Fibroblast of lung (primary cell): ENCODE results near the gene PCDHA1. TPM values are rescaled to one million over a fixed set of nuclear protein-coding genes. Genes with fewer than 3 reads are reported as not detected.
"Not testable (repeated sequence)": the region's sequence is repeated elsewhere in the genome, so short reads cannot be mapped to it uniquely, and the experiment has no call there.

Source experiments
- DNase-seq, 2 donors: peaks; one replicate each; pipeline versions ENCODE4 v3.0.0 to v3.0.0-alpha.2; 2010; ENCODE audit warnings: low read depth in 2 of 2
- H2AFZ ChIP-seq: 2 replicates; pipeline ENCODE4 v1.5.1; 2012; ENCODE audit warnings: low read length, control low read depth, inconsistent platforms
- H3K27ac ChIP-seq: 2 replicates; pipeline ENCODE4 v1.5.1; 2011; ENCODE audit warnings: low read length, control low read depth; ENCODE audit not compliant: insufficient read depth
- H3K27me3 ChIP-seq: 2 replicates; pipeline ENCODE4 v1.5.1; 2011; ENCODE audit warnings: mild to moderate bottlenecking, low read length; ENCODE audit not compliant: control insufficient read depth, insufficient read depth
- H3K36me3 ChIP-seq: 2 replicates; pipeline ENCODE4 v1.5.1; 2011; ENCODE audit warnings: low read length; ENCODE audit not compliant: control insufficient read depth, insufficient read depth
- H3K4me1 ChIP-seq: 2 replicates; pipeline ENCODE4 v1.5.1; 2011; ENCODE audit warnings: low read length; ENCODE audit not compliant: control insufficient read depth, insufficient read depth; ENCODE audit errors: extremely low read depth
- H3K4me2 ChIP-seq: 2 replicates; pipeline ENCODE4 v1.5.1; 2011; ENCODE audit warnings: low read length, control low read depth; ENCODE audit not compliant: insufficient read depth; ENCODE audit errors: extremely low read depth
- H3K4me3 ChIP-seq, 4 experiments: fragments of 200-600 bp in 1 of 4; sonication (generic) in 1 of 4; replicated peaks in 1 of 4; 2 replicates each; pipeline ENCODE4 v1.5.1; 2011 to 2016; ENCODE audit warnings: low read length in 4 of 4, low read depth in 3 of 4, mild to moderate bottlenecking in 3 of 4, control low read depth in 2 of 4, inconsistent platforms in 1 of 4, mixed read lengths in 1 of 4; ENCODE audit not compliant: insufficient read depth in 1 of 4; ENCODE audit errors: control extremely low read depth in 1 of 4
- H3K79me2 ChIP-seq: 2 replicates; pipeline ENCODE4 v1.5.1; 2012; ENCODE audit warnings: mild to moderate bottlenecking, low read length, inconsistent platforms; ENCODE audit not compliant: control insufficient read depth, insufficient read depth
- H3K9ac ChIP-seq: 2 replicates; pipeline ENCODE4 v1.5.1; 2011; ENCODE audit warnings: mild to moderate bottlenecking, low read length, control low read depth; ENCODE audit not compliant: insufficient read depth
- H3K9me3 ChIP-seq: 2 replicates; pipeline ENCODE4 v1.5.1; 2012; ENCODE audit warnings: low read depth, low read length; ENCODE audit not compliant: control insufficient read depth, insufficient read depth
- H4K20me1 ChIP-seq: 2 replicates; pipeline ENCODE4 v1.5.1; 2011; ENCODE audit warnings: low read length; ENCODE audit not compliant: control insufficient read depth, insufficient read depth; ENCODE audit errors: extremely low read depth
- EZH2 ChIP-seq: IDR thresholded peaks from 2 replicates; pipeline ENCODE4 v1.5.1; 2012; ENCODE audit warnings: low read length, control low read depth, mild to moderate bottlenecking; ENCODE audit errors: missing control alignments
- polyA plus RNA-seq, 2 donors: library from polyadenylated mRNA; depleted of rRNA in 1 of 2; stranded (reverse) in 1 of 2; unstranded in 1 of 2; fragments of >200 nt; gene quantifications; 2 replicates each; pipeline ENCODE4 v1.2.1, GENCODE V29; 2011 to 2012; ENCODE audit warnings: missing spikeins in 1 of 2
- total RNA-seq: library from RNA; depleted of rRNA; stranded (reverse); fragments of >200 nt; gene quantifications from 2 replicates; pipeline ENCODE4 v1.2.1, GENCODE V29; 2014
- TF ChIP-seq, protein P1 (sequence below), 2 donors: IDR thresholded peaks in 1 of 2; conservative IDR thresholded peaks in 1 of 2; 1 replicate in 1 of 2; 2 replicates in 1 of 2; pipeline ENCODE4 v1.5.1; 2011 to 2012; ENCODE audit warnings: low read length in 2 of 2, control low read depth in 1 of 2, inconsistent platforms in 1 of 2, low read depth in 1 of 2, mild to moderate bottlenecking in 1 of 2

PCDHA1 gene
- total and polyA plus RNA-seq, 2 donors (not counting 1 experiment from before 2014, with no cell fraction given) = under 0.01 to 0.12 TPM

DNA sequence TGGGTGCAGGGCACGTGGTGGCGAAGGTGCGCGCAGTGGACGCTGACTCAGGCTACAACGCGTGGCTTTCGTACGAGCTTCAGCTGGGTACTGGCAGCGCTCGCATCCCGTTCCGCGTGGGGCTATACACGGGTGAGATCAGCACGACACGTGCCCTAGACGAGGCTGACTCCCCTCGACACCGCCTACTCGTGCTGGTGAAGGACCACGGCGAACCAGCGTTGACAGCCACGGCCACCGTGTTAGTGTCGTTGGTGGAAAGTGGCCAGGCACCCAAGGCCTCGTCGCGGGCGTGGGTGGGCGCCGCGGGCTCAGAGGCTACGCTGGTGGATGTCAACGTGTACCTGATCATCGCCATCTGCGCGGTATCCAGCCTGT, 10.8 kb downstream of the PCDHA1 start:
- no peak for DNase-seq
- H3K9me3 ChIP-seq = no peaks in the 10 kb centered on the region
- TF ChIP-seq, protein P1, sequence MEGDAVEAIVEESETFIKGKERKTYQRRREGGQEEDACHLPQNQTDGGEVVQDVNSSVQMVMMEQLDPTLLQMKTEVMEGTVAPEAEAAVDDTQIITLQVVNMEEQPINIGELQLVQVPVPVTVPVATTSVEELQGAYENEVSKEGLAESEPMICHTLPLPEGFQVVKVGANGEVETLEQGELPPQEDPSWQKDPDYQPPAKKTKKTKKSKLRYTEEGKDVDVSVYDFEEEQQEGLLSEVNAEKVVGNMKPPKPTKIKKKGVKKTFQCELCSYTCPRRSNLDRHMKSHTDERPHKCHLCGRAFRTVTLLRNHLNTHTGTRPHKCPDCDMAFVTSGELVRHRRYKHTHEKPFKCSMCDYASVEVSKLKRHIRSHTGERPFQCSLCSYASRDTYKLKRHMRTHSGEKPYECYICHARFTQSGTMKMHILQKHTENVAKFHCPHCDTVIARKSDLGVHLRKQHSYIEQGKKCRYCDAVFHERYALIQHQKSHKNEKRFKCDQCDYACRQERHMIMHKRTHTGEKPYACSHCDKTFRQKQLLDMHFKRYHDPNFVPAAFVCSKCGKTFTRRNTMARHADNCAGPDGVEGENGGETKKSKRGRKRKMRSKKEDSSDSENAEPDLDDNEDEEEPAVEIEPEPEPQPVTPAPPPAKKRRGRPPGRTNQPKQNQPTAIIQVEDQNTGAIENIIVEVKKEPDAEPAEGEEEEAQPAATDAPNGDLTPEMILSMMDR (conservative IDR thresholded peaks at IDR 0.05 in 1 of 2, IDR thresholded peaks at IDR 0.05 in 1 of 2; ENCODE audit: low read depth in 1 of 2, low read length in 2 of 2) = no peak
- TF ChIP-seq EZH2 = no peak
- no peaks in the 10 kb centered on the region for H4K20me1 ChIP-seq
- no peaks in the 10 kb centered on the region for H3K27me3 ChIP-seq
- H3K4me3 ChIP-seq = no peak overlapping the region
- H3K4me2 ChIP-seq = no peak overlapping the region
- H3K27ac ChIP-seq = no peak overlapping the region
- no peak overlapping the region for H2AFZ ChIP-seq
- H3K4me1 ChIP-seq = no peaks in the 10 kb centered on the region
- H3K79me2 ChIP-seq = no peaks in the 10 kb centered on the region
- no peak overlapping the region for H3K9ac ChIP-seq
- no peaks in the 10 kb centered on the region for H3K36me3 ChIP-seq

GRCh38 chr5:140800816-140801493, 15.0 kb downstream of the PCDHA1 start, which contains the start of gene PCDHA3:
TSS of gene PCDHA3 (plus strand) at chr5:140801057.
- Histone ChIP-seq H3K9me3 (no peaks in the 10 kb centered on the region), H3K4me2 (no peak within 1 kb of the TSS), H4K20me1 (no peaks in the 10 kb centered on the region), H3K27me3 (no peaks in the 10 kb centered on the region), H3K4me3 (peak within 1 kb of the TSS in 2 of 4 experiments; percentile 0 to 45), H3K27ac (no peak within 1 kb of the TSS), H3K79me2 (no peaks in the 10 kb centered on the region), H2AFZ (no peak within 1 kb of the TSS), H3K36me3 (no peaks in the 10 kb centered on the region), H3K4me1 (no peaks in the 10 kb centered on the region), H3K9ac (no peak within 1 kb of the TSS)
- TF ChIP-seq, protein P1 (conservative IDR thresholded peaks at IDR 0.05 in 1 of 2, IDR thresholded peaks at IDR 0.05 in 1 of 2; ENCODE audit: low read depth in 1 of 2, low read length in 2 of 2) = peak in 1 of 2 donors; percentile 26
- TF ChIP-seq EZH2 = no peak
- peak; percentile 18 to 39 for DNase-seq

DNA sequence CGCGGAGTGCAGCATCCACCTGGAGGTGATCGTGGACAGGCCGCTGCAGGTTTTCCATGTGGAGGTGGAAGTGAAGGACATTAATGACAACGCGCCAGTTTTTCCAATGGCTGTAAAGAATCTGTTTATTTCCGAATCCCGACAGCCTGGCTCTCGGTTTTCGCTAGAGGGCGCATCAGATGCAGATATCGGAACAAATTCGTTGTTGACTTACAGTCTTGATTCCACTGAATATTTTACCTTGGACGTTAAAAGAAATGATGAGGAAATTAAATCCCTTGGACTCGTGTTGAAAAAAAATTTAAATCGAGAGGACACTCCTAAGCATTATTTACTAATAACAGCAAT, 15.5 kb downstream of the PCDHA1 start:
- Histone ChIP-seq H3K27me3 (no peaks in the 10 kb centered on the region), H4K20me1 (no peaks in the 10 kb centered on the region), H2AFZ (no peak overlapping the region), H3K79me2 (no peaks in the 10 kb centered on the region), H3K9me3 (no peaks in the 10 kb centered on the region), H3K9ac (no peak overlapping the region), H3K4me1 (no peaks in the 10 kb centered on the region), H3K36me3 (no peaks in the 10 kb centered on the region), H3K4me3 (peak overlapping the region in 1 of 4 experiments; percentile 45), H3K4me2 (no peak overlapping the region), H3K27ac (no peak overlapping the region)
- DNase-seq = no peak
- TF ChIP-seq EZH2 = no peak
- TF ChIP-seq, protein P1 (conservative IDR thresholded peaks at IDR 0.05 in 1 of 2, IDR thresholded peaks at IDR 0.05 in 1 of 2; ENCODE audit: low read depth in 1 of 2, low read length in 2 of 2) = peak; percentile 18 to 23

GRCh38 chr5:140802381-140802780, 16.4 kb downstream of the PCDHA1 start:
- not testable (repeated sequence) for H3K4me3 ChIP-seq, H3K9me3 ChIP-seq, H4K20me1 ChIP-seq, H3K79me2 ChIP-seq, H3K4me1 ChIP-seq, H3K27ac ChIP-seq, H3K36me3 ChIP-seq, DNase-seq, H3K27me3 ChIP-seq, H2AFZ ChIP-seq, H3K4me2 ChIP-seq, H3K9ac ChIP-seq
